Choroid plexus epithelial cell (primary cell): Measurements from ENCODE around the gene GBE1.
"Not testable (repeated sequence)": the region's sequence is repeated elsewhere in the genome, so short reads cannot be mapped to it uniquely, and the experiment has no call there.

Source experiments
- DNase-seq: peaks from one replicate; pipeline ENCODE4 v3.0.0-alpha.2; 2010; ENCODE audit warnings: low read depth
- H3K4me3 ChIP-seq: 2 replicates; pipeline ENCODE4 v1.5.1; 2011; ENCODE audit warnings: low read depth, mild to moderate bottlenecking, control low read depth, low read length, moderate library complexity
- TF ChIP-seq, protein P1 (sequence below): conservative IDR thresholded peaks from 2 replicates; pipeline ENCODE4 v1.5.1; 2011; ENCODE audit warnings: low read depth, mild to moderate bottlenecking, control low read depth, inconsistent platforms, low read length, moderate library complexity

The GBE1 gene

DNA sequence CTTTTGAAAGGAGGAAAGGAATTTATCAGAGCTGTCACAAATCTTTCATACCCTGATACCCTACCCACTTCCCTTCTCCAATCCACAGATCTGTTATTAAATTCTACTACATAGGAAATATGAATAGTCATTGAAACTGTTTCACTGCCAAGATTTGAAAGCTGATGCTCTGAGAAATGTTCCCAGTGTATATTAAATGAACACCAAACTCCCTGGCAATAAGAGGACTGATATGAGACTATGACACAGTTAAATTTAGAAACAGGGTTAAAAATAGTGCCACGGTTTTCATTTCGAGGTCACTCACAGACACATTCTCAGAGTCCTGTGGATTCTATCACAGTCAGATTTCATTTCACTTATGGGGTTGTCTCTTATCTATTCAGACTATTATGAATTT is 27.2 kb upstream of the GBE1 start:
- TF ChIP-seq, protein P1, sequence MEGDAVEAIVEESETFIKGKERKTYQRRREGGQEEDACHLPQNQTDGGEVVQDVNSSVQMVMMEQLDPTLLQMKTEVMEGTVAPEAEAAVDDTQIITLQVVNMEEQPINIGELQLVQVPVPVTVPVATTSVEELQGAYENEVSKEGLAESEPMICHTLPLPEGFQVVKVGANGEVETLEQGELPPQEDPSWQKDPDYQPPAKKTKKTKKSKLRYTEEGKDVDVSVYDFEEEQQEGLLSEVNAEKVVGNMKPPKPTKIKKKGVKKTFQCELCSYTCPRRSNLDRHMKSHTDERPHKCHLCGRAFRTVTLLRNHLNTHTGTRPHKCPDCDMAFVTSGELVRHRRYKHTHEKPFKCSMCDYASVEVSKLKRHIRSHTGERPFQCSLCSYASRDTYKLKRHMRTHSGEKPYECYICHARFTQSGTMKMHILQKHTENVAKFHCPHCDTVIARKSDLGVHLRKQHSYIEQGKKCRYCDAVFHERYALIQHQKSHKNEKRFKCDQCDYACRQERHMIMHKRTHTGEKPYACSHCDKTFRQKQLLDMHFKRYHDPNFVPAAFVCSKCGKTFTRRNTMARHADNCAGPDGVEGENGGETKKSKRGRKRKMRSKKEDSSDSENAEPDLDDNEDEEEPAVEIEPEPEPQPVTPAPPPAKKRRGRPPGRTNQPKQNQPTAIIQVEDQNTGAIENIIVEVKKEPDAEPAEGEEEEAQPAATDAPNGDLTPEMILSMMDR: no peak
- H3K4me3 ChIP-seq: no peak overlapping the region
- peak; percentile 11 for DNase-seq

DNA sequence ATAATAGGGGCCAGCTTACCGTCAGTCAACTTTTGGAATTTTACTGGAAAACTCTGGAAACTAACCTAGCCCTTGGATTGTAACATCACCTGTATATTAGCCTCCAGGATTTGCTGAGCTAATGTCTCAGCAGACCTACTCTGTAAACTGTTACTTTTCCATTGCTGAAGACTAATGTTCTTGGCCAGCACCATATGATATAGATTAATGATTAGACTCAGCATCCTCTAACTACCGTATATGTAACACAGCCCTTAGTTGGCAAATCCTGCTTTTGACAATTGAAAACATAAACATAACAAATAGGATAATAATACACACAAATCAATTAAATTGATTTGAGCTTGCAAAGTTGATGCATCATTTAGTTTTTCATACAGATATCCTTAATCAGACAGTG is 26.6 kb upstream of the GBE1 start:
- TF ChIP-seq, protein P1: no peak
- no peak for DNase-seq
- H3K4me3 ChIP-seq: no peak overlapping the region

DNA sequence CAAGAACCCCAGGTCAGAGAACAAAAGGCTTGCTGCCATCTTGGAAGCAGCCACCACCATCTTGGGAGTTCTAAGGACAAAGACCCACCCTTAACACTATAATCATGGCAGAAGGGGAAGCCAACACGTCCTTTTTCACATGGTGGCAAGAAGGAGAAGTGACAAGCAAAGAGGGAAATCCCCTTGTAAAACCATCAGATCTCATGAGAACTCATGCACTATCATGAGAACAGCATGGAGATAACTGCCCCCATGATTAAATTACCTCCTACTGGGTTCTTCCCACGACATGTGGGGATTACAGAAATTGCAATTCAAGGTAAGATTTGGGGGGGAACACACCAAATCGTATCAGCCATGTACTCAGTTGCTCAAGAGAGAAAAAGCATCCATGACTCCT is 21.1 kb upstream of the GBE1 start:
- TF ChIP-seq, protein P1: no peak
- no peak overlapping the region for H3K4me3 ChIP-seq
- DNase-seq: no peak

DNA sequence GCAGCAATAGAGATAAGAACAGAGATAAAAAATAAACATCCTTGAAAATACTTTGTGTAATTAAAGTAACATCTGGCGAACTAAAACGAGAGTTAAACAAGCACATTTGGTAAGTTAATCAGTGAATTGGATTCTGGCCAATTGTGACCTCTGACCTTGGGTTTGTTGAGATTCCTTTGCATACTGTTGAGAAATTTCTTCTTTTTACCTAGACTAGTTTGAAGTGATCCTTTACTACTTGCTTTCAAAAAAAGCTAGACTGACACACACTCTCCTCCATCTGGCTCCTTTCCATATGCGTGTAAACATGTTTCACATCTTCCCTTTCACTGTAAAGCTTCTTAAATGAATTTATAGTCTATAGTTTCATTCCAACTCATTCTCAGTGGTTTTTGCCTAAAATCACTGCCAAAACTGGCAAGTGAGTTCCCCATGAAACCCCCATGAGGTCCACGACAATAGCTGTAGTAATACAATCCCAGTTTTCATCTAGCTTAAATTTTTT is 17.3 kb upstream of the GBE1 start:
- H3K4me3 ChIP-seq: no peak overlapping the region
- TF ChIP-seq, protein P1: no peak
- DNase-seq: peak; percentile 88

DNA sequence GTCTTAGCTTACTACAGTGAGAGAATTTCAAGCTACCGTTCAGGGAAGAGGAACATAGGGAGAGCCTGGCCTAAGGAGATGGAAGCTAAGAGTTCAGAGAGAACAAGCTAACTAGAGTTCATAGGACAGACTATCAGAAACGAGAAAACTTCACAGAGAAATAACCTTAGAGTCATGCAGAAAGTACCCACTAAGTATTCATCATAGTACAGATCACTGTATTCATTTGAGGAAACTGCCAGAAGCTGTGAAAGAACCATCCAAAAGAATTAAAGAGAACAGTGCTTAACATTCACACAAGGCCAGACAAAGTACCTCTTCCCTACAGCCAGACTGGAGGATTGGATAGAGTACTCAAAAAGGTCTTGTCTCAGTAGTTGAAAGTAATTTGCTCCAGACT is 15.2 kb upstream of the GBE1 start:
- TF ChIP-seq, protein P1: no peak
- no peak overlapping the region for H3K4me3 ChIP-seq
- no peak for DNase-seq

DNA sequence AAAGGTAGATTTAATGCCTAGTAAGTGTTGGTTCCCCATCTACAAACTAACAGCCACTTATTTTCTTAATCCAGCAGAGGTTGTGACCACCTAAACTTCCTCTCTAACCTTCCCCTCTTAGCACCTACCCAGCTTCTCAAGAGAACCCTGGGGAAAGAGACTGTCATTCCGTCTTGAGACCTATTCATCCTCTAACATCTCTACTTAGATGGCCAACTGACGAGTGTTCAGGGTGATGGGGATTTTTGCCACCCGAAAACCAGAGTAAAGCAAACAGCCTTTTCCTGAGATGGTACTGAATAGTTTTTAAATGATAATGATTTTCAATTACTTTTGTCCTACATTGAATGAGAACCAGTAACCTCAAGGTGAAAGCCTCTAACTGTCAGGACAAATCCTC is 9.3 kb upstream of the GBE1 start:
- no peak overlapping the region for H3K4me3 ChIP-seq
- no peak for DNase-seq
- TF ChIP-seq, protein P1: no peak

DNA sequence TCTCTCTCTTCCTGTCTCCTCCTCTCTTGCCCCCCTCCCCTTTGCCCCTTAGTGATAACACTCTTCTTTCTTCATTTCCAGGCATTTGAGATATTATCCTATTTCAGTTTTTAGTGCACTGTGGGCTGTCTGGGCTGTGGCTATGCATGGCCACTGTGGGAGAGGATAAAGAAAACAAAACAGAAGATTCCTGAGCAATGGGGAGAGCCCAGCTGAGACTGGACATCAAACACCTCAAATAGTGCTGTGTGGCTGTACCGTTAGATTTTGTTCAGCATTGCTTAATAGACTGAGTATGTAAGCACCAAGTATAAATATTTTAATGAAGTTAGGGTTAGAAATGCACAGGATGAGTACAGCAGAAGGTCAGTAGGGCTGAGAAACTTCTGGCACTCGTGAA is 7.9 kb upstream of the GBE1 start:
- TF ChIP-seq, protein P1: no peak
- DNase-seq: peak; percentile 71
- no peak overlapping the region for H3K4me3 ChIP-seq

DNA sequence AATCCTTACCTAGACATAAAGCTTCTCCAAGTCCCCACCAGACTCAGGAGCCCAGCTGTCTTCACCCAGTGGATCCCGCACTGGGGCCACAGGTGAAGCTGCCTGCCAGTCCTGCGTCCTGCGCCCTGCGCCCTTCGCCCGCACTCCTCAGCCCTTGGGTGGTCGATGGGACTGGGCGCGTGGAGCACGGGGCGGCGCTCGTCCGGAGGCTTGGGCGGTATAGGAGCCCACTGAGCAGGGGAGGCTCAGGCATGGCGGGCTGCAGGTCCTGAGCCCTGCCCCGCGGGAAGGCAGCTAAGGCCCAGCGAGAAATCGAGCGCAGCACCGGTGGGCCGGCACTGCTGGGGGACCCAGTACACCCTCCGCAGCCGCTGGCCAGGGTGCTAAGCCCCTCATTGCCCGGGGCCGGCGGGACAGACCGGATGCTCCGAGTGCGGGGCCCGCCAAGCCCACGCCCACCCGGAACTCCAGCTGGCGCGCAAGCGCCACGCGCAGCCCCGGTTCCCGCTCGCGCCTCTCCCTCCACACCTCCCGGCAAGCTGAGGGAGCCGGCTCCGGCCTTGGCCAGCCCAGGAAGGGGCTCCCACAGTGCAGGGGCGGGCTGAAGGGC is 5.9 kb upstream of the GBE1 start:
- not testable (repeated sequence) for H3K4me3 ChIP-seq, DNase-seq
